GM19023 (cell line): Measurements from ENCODE around the gene CARD19.

Source experiments
- ATAC-seq: cut with Tn5 transposase; IDR thresholded peaks from one replicate; pipeline ENCODE4 v1.9.1; 2021; ENCODE audit warnings: mild to moderate bottlenecking, moderate library complexity; ENCODE audit not compliant: unreplicated experiment

The CARD19 gene

DNA sequence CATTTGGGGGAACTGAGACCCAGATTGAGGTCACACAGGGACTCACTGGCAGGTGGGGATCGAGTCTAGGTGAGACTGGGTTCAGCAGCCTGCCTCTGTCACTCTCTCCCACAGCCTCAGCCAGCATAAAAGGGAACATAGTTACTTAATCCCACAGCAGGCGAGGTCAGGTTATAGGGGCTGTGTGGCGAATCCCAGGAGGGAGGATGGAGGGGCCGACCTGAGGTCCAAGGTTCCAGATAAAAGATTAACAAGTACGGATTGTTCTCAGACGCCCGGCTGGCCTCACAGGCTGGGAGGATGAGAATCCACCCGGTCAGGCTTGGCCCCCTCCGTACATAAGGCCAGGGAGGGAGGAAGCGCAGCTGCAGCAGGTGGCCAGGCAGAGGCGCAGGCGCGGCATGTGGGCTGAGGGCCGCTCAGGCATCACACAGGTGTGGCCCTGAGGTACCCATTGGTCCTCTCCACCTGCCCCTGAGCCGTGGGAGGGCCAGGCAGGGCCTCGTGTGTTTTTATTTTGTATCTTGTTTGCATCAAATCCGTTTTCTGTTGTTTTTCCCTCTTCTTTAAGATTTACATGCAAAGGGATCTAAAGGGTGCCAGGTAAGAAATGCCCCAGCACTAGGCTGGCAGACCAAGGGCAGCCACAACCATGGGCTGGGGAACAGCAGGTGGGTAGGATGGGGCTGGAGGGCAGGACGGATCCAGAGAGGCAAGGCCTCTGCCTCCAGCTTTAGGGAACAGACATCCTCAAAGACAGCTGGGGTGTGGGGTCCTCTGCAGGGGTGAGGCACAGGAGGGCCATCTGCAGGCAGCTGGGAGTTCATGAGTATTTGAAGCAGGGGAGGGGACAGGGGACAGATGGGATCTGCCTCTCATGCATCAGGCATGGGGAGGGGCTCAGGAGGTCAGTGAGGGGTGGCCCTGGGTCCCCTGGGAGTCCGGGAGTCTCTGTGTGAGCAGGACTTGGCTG is 33.9 kb upstream of the CARD19 start:
- peak; percentile 36 for ATAC-seq

DNA sequence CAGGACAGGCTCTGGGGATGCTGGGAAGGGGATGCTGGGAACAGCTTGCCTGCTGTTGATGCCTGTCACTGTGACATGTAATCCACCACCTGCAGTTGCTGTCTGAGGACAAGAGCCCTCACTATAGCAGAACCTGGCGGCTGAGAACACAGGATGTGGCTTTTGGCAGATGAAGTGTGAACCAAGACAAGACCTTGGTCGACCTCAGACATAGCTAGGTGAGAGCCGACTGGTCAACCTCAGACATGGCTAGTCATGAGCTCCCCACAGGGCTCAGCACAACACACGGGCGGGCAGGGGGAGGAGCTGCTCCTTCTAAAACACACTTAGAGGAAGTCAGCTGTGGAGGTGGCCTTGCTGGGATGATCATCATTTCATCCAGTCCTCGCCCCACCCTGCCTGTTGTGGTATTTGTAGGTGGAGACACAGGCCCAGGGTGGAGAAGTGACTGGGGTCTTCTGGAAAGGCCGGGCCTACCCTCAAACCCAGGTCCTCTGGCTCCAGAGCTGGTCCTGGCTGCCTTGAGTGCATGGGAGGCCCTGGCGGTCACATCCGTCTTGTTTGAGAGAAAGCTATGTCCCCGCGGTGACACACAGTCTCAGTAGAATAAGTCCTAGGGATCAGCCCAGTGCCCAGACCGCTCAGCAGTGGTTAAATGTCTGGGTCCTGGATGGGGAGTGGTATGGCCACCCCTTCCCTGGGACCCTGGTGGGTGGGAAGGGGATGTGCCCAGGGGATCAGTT is 31.5 kb upstream of the CARD19 start:
- peak; percentile 88 for ATAC-seq

GRCh38 chr9:93065135-93065720 is 30.8 kb upstream of the CARD19 start:
- no peak for ATAC-seq

DNA sequence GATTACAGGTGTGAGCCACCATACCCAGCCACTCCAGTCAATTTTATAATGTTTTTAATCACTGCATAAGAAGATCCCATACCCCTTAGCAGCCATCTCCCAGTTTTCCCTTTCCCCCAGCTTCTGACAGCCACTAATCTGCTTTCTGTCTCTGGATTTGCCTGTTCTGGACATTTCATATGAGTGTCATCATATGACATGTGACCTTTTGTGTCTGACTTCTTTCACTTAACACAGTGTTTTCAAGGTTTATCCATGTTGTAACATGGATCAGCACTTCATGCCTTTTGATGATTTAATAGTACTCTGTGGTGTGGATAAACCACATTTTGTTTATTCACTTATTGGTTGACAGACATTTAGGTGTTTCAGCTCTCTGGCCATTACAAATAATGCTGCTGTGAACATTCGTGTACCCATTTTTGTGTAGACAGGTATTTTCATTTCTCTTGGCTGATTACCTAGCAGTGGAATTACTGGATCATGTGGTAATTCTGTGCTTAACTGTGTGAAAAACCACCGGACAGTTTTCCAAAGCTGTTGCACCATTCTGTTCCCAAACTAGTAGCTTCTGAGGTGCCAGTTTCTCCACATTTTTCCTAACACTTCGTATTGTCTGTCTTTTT is 28.9 kb upstream of the CARD19 start:
- no peak for ATAC-seq

DNA sequence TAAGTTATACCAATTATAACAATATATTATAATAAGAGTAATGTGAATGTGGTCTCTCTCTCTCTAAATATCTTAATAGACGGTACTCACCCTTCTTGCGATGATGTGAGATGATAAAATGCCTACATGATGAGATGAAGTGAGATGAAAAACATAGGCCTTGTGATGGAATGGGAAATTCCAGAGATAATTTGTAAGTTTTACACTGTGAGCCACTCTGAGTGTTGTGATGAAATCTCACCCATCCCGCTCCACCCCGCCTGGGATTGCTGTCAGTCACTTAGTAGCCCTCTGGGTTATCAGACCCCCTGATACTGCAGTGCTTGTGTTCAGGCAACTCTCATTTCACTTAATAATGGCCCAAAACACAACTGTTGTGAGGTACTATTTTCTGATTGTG is 27.1 kb upstream of the CARD19 start:
- no peak for ATAC-seq

DNA sequence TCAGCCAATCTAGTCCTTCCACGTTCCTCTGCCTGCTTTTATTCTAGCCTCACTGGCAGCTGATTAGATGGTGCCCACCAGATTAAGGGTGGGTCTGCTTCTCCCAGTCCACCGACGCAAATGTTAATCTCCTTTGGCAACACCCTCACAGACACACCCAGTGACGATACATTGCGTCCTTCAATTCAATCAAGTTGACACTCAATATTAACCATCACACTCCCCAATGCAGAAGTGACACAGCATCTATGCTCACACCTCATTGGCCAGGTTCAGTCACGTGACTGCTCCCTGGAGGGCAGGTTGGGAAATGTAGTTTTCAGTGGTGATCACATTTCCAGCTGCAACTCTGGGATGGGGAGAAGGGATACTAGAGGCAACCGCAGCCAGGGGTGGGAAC is 24.6 kb upstream of the CARD19 start:
- ATAC-seq, result no peak

GRCh38 chr9:93072383-93072795 is 23.6 kb upstream of the CARD19 start:
- no peak for ATAC-seq

- no peak for ATAC-seq
Observed at GRCh38 chr9:93076101-93076791, 19.8 kb upstream of the CARD19 start.

DNA sequence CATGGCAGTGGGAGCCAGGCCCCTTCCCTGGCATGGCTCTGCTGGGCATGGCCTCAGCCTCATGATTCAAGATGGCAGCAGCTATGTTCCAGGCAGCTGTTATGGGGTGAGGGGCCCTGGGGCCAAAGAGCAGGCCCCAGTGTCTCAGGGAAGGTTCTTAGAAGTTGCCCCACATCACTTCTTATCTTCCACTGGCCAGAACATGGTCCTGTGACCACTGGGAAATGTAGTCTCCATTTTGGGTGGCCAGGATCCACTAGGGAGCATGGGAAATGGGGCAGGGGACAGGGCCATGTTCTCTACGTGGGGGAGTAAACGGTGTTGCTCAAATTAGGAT is 19.3 kb upstream of the CARD19 start:
- ATAC-seq, result no peak

DNA sequence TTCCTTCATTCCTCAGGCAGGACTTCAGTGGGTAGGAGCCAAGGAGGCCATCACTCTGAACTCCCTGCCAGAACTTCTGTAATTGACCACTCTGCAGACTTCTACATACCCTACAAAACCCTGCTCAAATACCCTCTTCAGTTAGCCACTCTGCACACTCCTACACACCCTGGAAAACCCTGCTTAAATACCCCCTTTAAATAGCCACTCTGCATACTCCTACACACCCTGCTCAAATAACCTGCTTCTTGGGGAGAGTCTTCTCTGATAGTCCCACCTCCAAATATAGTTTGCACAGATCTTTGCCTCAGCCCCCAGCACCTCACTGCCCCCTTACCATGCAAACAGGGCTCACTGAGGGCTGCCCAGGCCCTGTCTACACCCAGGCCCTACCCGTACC is 18.6 kb upstream of the CARD19 start:
- ATAC-seq, result no peak

GRCh38 chr9:93077811-93078210 is 18.2 kb upstream of the CARD19 start:
- no peak for ATAC-seq

DNA sequence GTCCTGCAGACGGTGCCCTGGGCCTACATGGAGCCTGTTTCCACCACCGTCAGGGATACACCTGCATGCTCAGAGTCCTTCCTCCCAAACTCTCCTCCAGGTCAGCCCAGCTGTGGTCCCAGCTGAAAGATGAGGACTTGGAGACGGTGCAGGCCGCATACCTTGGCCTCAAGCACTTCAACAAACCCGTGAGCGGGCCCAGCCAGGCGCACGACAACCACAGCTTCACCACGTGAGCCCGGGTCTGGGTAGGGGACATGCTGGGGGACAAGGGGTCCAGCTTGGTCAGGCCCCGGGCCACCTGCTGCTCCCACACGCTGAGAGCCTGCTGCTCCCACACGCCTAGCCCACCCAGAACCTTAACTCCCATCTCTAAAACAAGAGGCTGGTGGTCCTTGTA is 16.6 kb upstream of the CARD19 start:
- ATAC-seq, result no peak

DNA sequence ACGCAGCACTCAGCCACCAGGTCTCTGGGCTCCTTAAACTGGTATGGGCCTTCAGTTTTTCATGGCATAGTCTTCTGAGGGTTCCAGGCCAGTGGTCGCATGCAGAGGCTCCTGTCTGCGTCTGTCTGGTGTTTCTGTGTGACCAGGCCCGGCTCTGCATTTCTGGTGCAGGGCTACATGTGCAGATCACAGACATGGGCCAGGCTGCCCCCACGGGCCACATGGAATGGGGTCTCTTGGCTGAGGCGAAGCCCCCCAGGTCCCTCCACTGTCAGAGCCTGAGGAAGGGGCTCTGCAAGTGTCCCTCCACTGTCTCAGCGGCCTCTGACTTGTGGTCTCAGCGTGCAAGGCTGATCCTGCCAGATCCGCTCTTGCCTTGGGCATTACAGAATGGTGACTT is 15.6 kb upstream of the CARD19 start:
- no peak for ATAC-seq

DNA sequence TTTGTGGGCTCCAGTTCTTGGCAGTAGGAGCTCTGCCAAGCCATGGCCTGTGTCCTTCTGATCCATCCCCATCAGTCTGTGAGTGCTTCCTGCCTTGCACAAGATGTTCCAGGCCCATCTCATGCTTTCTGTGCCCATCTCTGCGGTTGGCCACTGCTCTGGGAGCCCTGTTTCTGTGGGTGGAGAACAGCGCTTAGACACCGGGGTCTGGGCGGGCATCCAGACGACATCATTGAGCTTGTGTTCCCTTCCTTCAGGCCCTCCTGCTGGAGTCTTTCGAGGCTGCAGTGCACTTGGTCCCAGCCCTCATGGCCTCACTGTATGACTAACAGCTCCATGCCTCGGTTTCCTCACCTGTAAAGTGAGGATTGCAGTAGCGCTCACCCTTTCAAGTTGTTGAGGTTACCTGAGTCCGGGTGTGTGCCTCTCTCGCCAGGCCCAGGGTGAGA is 14.9 kb upstream of the CARD19 start:
- ATAC-seq, result no peak

DNA sequence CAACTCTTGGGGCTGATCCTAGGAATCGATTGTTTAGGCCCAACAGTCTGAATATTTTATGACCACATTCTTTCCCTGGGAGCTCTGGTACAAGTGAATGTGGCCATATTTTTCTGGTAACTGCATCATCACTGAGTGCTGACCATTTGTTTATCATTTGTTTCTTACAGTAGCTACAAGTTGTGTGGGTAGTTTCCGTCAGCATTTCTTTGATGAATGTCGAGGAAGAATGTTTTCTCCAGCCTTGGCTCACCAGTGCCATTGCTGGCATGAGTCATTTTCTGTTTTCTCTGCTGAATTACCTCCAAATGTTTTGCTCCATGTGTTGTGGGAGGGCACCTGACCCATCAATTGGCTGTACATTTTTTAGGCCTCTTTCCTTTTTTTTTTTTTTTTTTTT is 14.1 kb upstream of the CARD19 start:
- ATAC-seq, result no peak

- ATAC-seq, result no peak
Observed at GRCh38 chr9:93082841-93083411, 13.1 kb upstream of the CARD19 start.

DNA sequence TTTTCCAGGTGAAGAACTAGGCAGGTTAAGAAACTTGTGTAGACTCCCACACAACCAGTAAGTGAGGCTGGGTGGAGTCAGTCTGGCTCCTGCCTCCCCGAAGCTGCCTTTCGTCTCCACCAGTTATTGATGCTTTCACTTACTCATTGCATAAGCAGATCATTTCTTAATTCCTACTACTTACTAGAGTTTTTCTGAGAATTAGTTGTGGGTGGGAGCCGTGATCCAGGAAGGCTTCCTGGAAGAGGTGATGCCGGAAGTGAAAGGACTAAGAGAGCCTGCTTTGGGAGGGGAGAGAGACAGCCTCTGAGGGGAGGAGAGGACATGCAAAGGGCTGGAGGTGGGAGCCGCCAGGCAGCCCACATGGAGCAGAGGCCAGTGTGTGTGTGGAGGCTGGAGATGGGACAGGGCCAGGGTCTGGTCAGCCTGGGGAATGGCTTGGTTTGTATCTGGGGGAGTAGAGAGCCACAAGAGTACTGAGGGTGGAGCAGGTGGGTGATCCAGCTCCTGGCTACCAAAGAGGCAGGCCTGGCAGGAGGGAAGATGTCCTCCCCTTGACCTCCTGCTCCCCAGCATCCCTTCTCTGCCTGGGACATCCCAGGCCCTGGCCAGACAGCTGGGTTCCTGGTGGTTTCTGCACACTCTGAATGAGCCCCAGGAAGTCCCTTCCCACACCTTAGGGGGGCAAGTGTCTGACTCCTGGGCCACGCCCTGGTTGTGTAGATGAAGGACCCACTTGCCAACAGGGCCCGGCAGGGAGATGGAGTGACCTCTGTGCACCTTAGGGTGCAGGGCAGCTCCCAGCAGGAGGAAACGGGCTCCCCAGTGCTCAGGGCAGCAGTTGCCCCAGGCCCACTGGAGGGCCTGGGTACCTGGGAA is 12.2 kb upstream of the CARD19 start:
- ATAC-seq, result no peak

GRCh38 chr9:93084471-93084881 is 11.5 kb upstream of the CARD19 start:
- no peak for ATAC-seq

DNA sequence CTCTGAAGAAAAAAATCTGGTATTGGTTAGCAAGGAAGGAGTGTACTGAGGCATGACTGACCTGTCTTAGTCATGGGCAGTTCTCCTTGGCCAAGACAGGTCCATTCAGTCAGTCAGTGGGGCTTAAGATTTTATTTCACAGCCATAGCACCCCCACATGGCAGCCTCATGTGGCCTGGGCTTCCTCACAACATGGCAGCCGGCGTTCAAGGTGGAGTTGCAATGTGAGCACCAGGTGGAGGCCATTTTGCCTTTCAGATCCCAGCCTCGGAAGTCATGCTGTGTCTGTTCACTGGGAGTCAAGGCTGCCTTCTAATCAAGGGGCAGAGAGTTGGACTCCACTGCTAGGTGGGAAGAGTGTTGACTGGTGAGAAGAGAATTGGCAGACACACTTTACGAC is 10.3 kb upstream of the CARD19 start:
- no peak for ATAC-seq
